K562 (cell line): Measurements from ENCODE around the gene RESP18. TPM values are rescaled to one million over a fixed set of nuclear protein-coding genes. Genes with fewer than 3 reads are reported as not detected.
A peak's percentile ranks its signal among the peaks of the same experiment; 100 is the strongest.

Experiments used
- ARID2 ChIP-seq: fragments of 450-650 bp; IDR thresholded peaks from 2 replicates; pipeline ENCODE4 v1.6.1; 2017; ENCODE audit warnings: antibody characterized with exemption, mild to moderate bottlenecking
- BRD9 ChIP-seq: fragments of 450-650 bp; IDR thresholded peaks from 2 replicates; pipeline ENCODE4 v1.6.1; 2018; ENCODE audit warnings: low read depth; ENCODE audit not compliant: partially characterized antibody
- CBX3 ChIP-seq, 2 experiments: IDR thresholded peaks; 1 replicate in 1 of 2; 2 replicates in 1 of 2; pipeline ENCODE4 v1.6.1; 2012; ENCODE audit warnings: inconsistent platforms in 2 of 2, low read length in 2 of 2, borderline replicate concordance in 1 of 2, control low read depth in 1 of 2
- CC2D1A ChIP-seq: fragments of 450-650 bp; IDR thresholded peaks from 2 replicates; pipeline ENCODE4 v1.6.1; 2017; ENCODE audit warnings: mild to moderate bottlenecking
- CGGBP1 ChIP-seq: fragments of 250-450 bp; sonication (Bioruptor Pico); IDR thresholded peaks from 2 replicates; pipeline ENCODE4 v1.9.0; 2021; ENCODE audit warnings: mild to moderate bottlenecking
- CREM ChIP-seq: IDR thresholded peaks from 2 replicates; pipeline ENCODE4 v1.6.1; 2014; ENCODE audit warnings: antibody characterized with exemption, low read depth
- CTBP1 ChIP-seq: fragments of 450-650 bp; IDR thresholded peaks from 2 replicates; pipeline ENCODE4 v1.6.1; 2016; ENCODE audit warnings: borderline replicate concordance
- CXXC5 ChIP-seq: fragments of 250-450 bp; sonication (Bioruptor Pico); IDR thresholded peaks from 2 replicates; pipeline ENCODE4 v1.8.0; 2022; ENCODE audit warnings: inconsistent platforms, mild to moderate bottlenecking, moderate library complexity
- L3MBTL2 ChIP-seq: fragments of 450-650 bp; IDR thresholded peaks from 2 replicates; pipeline ENCODE4 v1.6.1; 2016; ENCODE audit warnings: mild to moderate bottlenecking, moderate library complexity
- MEIS2 ChIP-seq: fragments of 450-650 bp; IDR thresholded peaks from 2 replicates; pipeline ENCODE4 v1.6.1; 2014; ENCODE audit warnings: mild to moderate bottlenecking; ENCODE audit not compliant: partially characterized antibody
- NFRKB ChIP-seq: fragments of 450-650 bp; IDR thresholded peaks from 2 replicates; pipeline ENCODE4 v1.6.1; 2016; ENCODE audit warnings: low read depth
- REST ChIP-seq, 2 experiments: fragments of 450-650 bp; formaldehyde crosslinking in 1 of 2; IDR thresholded peaks; 2 replicates each; pipeline versions ENCODE4 v1.4.0 to v1.6.1; 2014 to 2020; ENCODE audit warnings: mild to moderate bottlenecking in 2 of 2, borderline replicate concordance in 1 of 2, low read depth in 1 of 2
- SLC30A9 ChIP-seq: fragments of 250-450 bp; sonication (Bioruptor Pico); IDR thresholded peaks from 2 replicates; pipeline ENCODE4 v1.8.0; 2022; ENCODE audit warnings: mild to moderate bottlenecking, moderate library complexity
- TEAD1 ChIP-seq, 2 experiments: fragments of 450-650 bp in 1 of 2; sonication (generic) in 1 of 2; formaldehyde crosslinking; IDR thresholded peaks; 2 replicates each; pipeline versions ENCODE4 v1.4.0 to v1.8.0; 2020 to 2022; ENCODE audit warnings: mild to moderate bottlenecking in 2 of 2, missing genetic modification reagents in 1 of 2
- YY1 ChIP-seq, 3 experiments: IDR thresholded peaks; 2 replicates each; pipeline ENCODE4 v1.6.1; 2011; ENCODE audit warnings: low read length in 2 of 3, mild to moderate bottlenecking in 2 of 3, moderate library complexity in 2 of 3, borderline replicate concordance in 1 of 3, control low read depth in 1 of 3, low read depth in 1 of 3; ENCODE audit not compliant: insufficient read depth in 3 of 3, insufficient replicate concordance in 2 of 3, control insufficient read depth in 1 of 3, insufficient read length in 1 of 3; ENCODE audit errors: extremely low read depth in 1 of 3
- ZEB2 ChIP-seq: fragments of 450-650 bp; IDR thresholded peaks from 2 replicates; pipeline ENCODE4 v1.6.1; 2016
- ZFPM2 ChIP-seq: fragments of 250-450 bp; sonication (Bioruptor Pico); IDR thresholded peaks from 2 replicates; pipeline ENCODE4 v1.5.1; 2022; ENCODE audit warnings: mild to moderate bottlenecking
- ZNF12 ChIP-seq: sonication (generic); formaldehyde crosslinking; IDR thresholded peaks from 2 replicates; pipeline ENCODE4 v1.4.0; 2020; ENCODE audit warnings: mild to moderate bottlenecking, missing genetic modification reagents
- ZNF717 ChIP-seq: fragments of 250-450 bp; sonication (Bioruptor Pico); IDR thresholded peaks from 2 replicates; pipeline ENCODE4 v1.5.0; 2021
- polyA plus RNA-seq, 8 experiments: library from polyadenylated mRNA; depleted of rRNA in 4 of 8; stranded (reverse) in 5 of 8; unstranded in 3 of 8; fragments of >200 nt; fragmentation: Nextera tagmentation in 2 of 8; fragmentation: Illumina TruSeq in 1 of 8; extraction: Ambion mirVana in 2 of 8; extraction: Trizol in 1 of 8; gene quantifications; 2 replicates each; pipeline versions ENCODE4 v1.2.1 to v1.2.3, GENCODE V29; 2011 to 2014; ENCODE audit warnings: inconsistent platforms in 1 of 8, missing spikeins in 1 of 8
- total RNA-seq, 7 experiments: library from RNA; depleted of rRNA in 6 of 7; stranded (reverse); fragments of >200 nt in 6 of 7; fragmentation: Illumina TruSeq in 2 of 7; extraction: Trizol in 2 of 7; gene quantifications; 2 replicates each; pipeline versions ENCODE4 v1.2.1 to v1.2.3, GENCODE V29; 2011 to 2021; ENCODE audit warnings: low replicate concordance in 1 of 7

RESP18 gene
- total and polyA plus RNA-seq, 9 of the 15 experiments (the other 6 are each of a cell fraction or from before 2014, with no cell fraction given), result not detected

GRCh38 chr2:219277703-219278654, 54.6 kb downstream of the RESP18 start (continued):
- TF ChIP-seq CGGBP1 (CRISPR knock-in tag) (peak; percentile 22; the same call in 1 of the 2 replicates), ZFPM2 (no peak), CREM (peak; percentile 49), CBX3 (IDR thresholded peaks at IDR 0.05; ENCODE audit: borderline replicate concordance in 1 of 2, low read length in 2 of 2) (0 out of 3 replicates have a peak, but pooled peaks of 1 of the 2 experiments have one; percentile 11), MEIS2 (peak; percentile 2), NFRKB (0 out of 2 replicates have a peak, but pooled peaks have one; percentile 18), ZNF717 (CRISPR knock-in tag) (no peak), TEAD1 (CRISPR knock-in tag; IDR thresholded peaks at IDR 0.05) (peak in 1 of 2 experiments; percentile 38; a peak in 1 of 4 replicates), CTBP1 (peak; percentile 45; the same call in 1 of the 2 replicates), CC2D1A (peak; percentile 42; the same call in 1 of the 2 replicates), BRD9 (peak; percentile 67), ZNF12 (CRISPR knock-in tag) (0 out of 2 replicates have a peak, but pooled peaks have one; percentile 55), SLC30A9 (CRISPR knock-in tag) (no peak), YY1 (IDR thresholded peaks at IDR 0.05; ENCODE audit: borderline replicate concordance in 1 of 3, control insufficient read depth in 1 of 3, extremely low read depth in 1 of 3, insufficient read depth in 3 of 3, insufficient read length in 1 of 3, insufficient replicate concordance in 2 of 3, low read depth in 1 of 3, low read length in 2 of 3) (peak in 1 of 3 experiments; percentile 32), REST (IDR thresholded peaks at IDR 0.05; ENCODE audit: borderline replicate concordance) (peak; percentile 59), REST (CRISPR knock-in tag; IDR thresholded peaks at IDR 0.05; ENCODE audit: low read depth) (no peak; the same call in 1 of the 2 replicates), L3MBTL2 (0 out of 2 replicates have a peak, but pooled peaks have one; percentile 10), CXXC5 (CRISPR knock-in tag) (0 out of 2 replicates have a peak, but pooled peaks have one; percentile 19), ZEB2 (0 out of 2 replicates have a peak, but pooled peaks have one; percentile 19), ARID2 (0 out of 2 replicates have a peak, but pooled peaks have one; percentile 6)
